WERI-Rb-1 (cell line): ENCODE data around the gene SYNGAP1.
A peak's percentile ranks its signal among the peaks of the same experiment; 100 is the strongest.

ENCODE experiments used
- DNase-seq: peaks from one replicate; pipeline ENCODE4 v3.0.0-alpha.2; 2020
- H3K27ac ChIP-seq: fragments of 250-450 bp; sonication (Bioruptor Pico); 2 replicates; pipeline ENCODE4 v1.5.1; 2020; ENCODE audit warnings: mild to moderate bottlenecking, moderate library complexity
- H3K27me3 ChIP-seq: fragments of 250-450 bp; sonication (Bioruptor Pico); 2 replicates; pipeline ENCODE4 v1.5.1; 2021; ENCODE audit warnings: mild to moderate bottlenecking, low read depth, moderate library complexity; ENCODE audit not compliant: insufficient read depth, severe bottlenecking
- H3K36me3 ChIP-seq: fragments of 250-450 bp; sonication (Bioruptor Pico); 2 replicates; pipeline ENCODE4 v1.5.1; 2020; ENCODE audit warnings: mild to moderate bottlenecking, moderate library complexity
- H3K4me3 ChIP-seq: 2 replicates; pipeline ENCODE4 v1.5.1; 2011; ENCODE audit warnings: low read depth, mild to moderate bottlenecking, control low read depth, low read length
- H3K9me3 ChIP-seq: fragments of 250-450 bp; sonication (Bioruptor Pico); 2 replicates; pipeline ENCODE4 v1.5.1; 2021; ENCODE audit warnings: mild to moderate bottlenecking, moderate library complexity; ENCODE audit not compliant: severe bottlenecking
- TF ChIP-seq, protein P1 (sequence below): IDR thresholded peaks from 2 replicates; pipeline ENCODE4 v1.5.1; 2011; ENCODE audit warnings: low read depth, mild to moderate bottlenecking, control low read depth, inconsistent platforms, low read length

SYNGAP1 gene

DNA sequence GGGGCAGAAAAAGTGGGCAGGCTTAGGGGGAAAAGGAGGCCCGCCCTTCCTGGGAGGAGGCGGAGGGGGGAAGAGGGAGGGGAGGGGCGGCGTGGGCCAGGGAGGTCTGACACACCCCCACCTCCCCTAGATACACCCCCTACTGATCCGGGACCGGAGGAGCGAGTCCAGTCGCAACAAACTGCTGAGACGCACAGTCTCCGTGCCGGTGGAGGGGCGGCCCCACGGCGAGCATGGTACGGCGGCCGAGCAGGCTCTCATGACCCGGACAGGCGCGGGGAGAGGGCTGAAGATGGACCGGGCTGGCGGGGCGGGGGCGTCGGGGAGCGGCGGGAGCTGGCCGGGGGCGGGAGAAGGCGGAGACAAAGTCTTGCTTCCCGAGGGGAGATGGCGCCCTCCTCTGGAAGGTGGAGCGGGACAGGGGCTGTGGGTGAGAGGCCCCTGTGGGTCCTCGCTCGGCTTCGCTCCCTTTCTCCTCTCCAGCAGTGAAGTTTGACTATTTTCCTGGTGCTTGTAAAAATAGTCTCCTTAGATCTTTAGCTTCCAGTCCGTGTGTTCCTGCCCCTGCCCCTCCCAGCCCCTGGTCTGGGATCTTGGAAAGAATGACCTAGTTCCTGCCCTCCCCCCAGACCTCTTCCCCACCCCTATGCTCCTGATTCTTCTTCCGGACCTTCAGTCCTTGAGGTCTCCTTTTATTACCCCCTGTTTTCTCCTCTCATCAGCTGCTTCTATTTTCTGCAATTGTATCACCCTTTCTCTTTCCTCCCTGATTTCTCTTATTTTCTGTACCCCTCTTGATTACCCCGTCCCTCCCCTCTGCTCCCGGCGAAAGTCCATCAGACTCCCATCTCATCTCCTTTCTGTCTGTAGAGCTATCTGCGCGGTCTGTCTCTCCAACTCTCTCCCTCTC lies 6.1 kb downstream of the SYNGAP1 start:
- Histone ChIP-seq H3K9me3 (no peaks in the 10 kb centered on the region), H3K27ac (peak overlapping the region; percentile 79), H3K4me3 (peak overlapping the region; percentile 49), H3K27me3 (no peaks in the 10 kb centered on the region), H3K36me3 (peaks cover 64% of the 10 kb centered on the region)
- peak; percentile 99 for DNase-seq
- TF ChIP-seq, protein P1, sequence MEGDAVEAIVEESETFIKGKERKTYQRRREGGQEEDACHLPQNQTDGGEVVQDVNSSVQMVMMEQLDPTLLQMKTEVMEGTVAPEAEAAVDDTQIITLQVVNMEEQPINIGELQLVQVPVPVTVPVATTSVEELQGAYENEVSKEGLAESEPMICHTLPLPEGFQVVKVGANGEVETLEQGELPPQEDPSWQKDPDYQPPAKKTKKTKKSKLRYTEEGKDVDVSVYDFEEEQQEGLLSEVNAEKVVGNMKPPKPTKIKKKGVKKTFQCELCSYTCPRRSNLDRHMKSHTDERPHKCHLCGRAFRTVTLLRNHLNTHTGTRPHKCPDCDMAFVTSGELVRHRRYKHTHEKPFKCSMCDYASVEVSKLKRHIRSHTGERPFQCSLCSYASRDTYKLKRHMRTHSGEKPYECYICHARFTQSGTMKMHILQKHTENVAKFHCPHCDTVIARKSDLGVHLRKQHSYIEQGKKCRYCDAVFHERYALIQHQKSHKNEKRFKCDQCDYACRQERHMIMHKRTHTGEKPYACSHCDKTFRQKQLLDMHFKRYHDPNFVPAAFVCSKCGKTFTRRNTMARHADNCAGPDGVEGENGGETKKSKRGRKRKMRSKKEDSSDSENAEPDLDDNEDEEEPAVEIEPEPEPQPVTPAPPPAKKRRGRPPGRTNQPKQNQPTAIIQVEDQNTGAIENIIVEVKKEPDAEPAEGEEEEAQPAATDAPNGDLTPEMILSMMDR, result peak; percentile 95

DNA sequence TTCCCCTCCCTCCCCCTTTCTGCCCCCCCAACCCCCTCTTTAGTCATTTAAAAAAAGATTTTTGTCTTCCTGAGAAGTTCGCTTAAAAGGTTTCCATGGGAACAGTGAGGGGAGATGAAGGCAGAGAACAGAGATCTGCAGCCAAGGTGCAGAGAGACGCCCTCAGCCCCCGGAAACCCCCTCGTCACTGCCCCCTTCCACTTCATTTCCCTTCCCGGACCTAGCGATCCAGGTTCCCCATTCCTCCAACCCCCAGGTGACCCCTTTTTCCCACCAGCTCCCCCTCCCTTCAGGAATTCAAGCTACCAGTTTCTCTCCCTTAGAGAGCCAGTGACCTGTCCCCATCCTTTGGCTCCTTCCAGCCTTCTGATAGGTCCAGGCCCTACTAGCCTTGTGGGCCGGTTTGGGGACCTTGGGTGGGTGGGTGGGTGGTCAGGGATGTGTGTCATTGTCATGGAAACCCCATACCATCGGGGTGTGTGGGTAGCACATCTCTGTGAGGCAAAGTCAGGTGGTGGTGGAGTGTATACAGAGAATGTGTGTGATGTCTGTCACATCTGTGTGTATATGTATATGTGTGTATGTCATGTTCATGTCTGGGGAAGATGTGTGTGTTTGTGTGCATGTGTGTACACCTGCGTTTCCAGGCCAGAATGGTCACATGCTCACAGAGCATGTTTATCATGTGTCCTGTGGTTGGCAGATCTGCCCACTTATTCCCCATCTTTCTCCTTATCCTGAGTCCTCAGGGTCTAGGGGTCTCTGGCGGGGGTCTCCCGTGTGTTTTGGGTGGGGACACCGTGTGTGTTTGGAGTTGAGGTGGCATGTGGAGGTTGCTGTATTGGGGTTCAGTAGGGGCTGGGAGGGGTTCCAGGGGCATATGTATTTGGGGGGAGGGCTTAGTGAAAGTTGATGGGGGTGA lies 7.0 kb downstream of the SYNGAP1 start:
- no peak for DNase-seq
- Histone ChIP-seq H3K36me3 (peaks cover 69% of the 10 kb centered on the region), H3K9me3 (no peaks in the 10 kb centered on the region), H3K27ac (no peak overlapping the region), H3K4me3 (peak overlapping the region; percentile 36; the same call in 1 of the 2 replicates), H3K27me3 (no peaks in the 10 kb centered on the region)
- TF ChIP-seq, protein P1, result no peak

- H3K9me3 ChIP-seq, result no peaks in the 10 kb centered on the region
- TF ChIP-seq, protein P1, result peak; percentile 57
- H3K27me3 ChIP-seq, result no peaks in the 10 kb centered on the region
- peak overlapping the region; percentile 37 for H3K4me3 ChIP-seq
- peak; percentile 55 for DNase-seq
- H3K27ac ChIP-seq, result no peak overlapping the region
- peaks cover 67% of the 10 kb centered on the region for H3K36me3 ChIP-seq
Observed at GRCh38 chr6:33427585-33428223, 7.8 kb downstream of the SYNGAP1 start.

- Histone ChIP-seq H3K36me3 (peaks cover 67% of the 10 kb centered on the region), H3K27ac (peak overlapping the region; percentile 10; the same call in 1 of the 2 replicates), H3K27me3 (no peaks in the 10 kb centered on the region), H3K9me3 (no peaks in the 10 kb centered on the region), H3K4me3 (peak overlapping the region; percentile 37)
- TF ChIP-seq, protein P1, result peak; percentile 60
- DNase-seq, result peak; percentile 66
Observed at GRCh38 chr6:33428224-33428965, 8.5 kb downstream of the SYNGAP1 start.
